ENCODE results near the gene EFNA2. TPM values are rescaled to one million over a fixed set of nuclear protein-coding genes. Genes with fewer than 3 reads are reported as not detected.
"Not testable (repeated sequence)": the region's sequence is repeated elsewhere in the genome, so short reads cannot be mapped to it uniquely, and the experiment has no call there.

The EFNA2 gene
- polyA plus RNA-seq, 12 donors, result 0.33 to 12.8 (median 1.5) TPM; not detected in 1

- no peak for DNase-seq
These were observed 9.7 kb downstream of the EFNA2 start for GRCh38 chr19:1295169-1296012.

DNA sequence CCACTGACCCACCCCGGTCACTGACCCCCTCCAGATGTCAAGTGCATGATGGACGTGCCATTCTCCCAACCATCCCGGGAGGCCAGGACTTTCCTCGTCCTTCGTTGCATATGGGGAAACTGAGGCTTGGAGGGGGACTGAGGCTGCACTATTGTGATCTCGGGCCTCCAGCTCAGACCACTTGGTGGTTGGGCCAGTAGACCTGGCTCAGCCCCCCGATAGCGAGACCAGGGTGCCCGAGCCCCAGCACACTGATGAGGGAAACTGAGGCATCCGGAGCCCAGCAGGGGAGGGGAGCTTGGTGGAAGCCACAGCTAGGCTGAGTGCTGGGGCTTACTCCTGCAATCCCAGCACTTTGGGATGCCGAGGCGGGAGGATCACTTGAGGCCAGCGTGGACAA is 10.4 kb downstream of the EFNA2 start:
- no peak for DNase-seq

- no peak for DNase-seq
These were observed 11.1 kb downstream of the EFNA2 start for GRCh38 chr19:1296575-1297271.

- DNase-seq, result no peak
These were observed 12.6 kb downstream of the EFNA2 start for GRCh38 chr19:1298235-1298634.

DNA sequence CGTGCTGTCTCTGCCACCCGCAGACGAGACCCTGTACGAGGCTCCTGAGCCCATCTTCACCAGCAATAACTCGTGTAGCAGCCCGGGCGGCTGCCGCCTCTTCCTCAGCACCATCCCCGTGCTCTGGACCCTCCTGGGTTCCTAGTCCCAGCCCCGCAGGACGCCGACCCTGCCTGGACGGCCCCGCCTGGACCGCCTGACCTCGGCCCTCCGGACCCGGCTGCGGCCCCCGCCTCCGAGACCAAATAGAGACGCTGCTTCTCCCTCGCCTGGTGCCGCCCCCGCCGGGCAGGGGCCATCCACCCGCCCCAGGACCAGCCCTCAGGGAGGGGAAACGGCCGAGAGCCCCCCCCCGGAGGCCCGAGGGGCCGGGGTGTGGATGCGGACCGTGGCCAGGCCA is 14.1 kb downstream of the EFNA2 start:
- DNase-seq, result no peak

- no peak for DNase-seq
These were observed 15.2 kb downstream of the EFNA2 start for GRCh38 chr19:1300744-1301490.

- DNase-seq, result no peak
These were observed 17.0 kb downstream of the EFNA2 start for GRCh38 chr19:1302533-1303239.

- no peak for DNase-seq
These were observed 18.7 kb downstream of the EFNA2 start for GRCh38 chr19:1304197-1304924.

DNA sequence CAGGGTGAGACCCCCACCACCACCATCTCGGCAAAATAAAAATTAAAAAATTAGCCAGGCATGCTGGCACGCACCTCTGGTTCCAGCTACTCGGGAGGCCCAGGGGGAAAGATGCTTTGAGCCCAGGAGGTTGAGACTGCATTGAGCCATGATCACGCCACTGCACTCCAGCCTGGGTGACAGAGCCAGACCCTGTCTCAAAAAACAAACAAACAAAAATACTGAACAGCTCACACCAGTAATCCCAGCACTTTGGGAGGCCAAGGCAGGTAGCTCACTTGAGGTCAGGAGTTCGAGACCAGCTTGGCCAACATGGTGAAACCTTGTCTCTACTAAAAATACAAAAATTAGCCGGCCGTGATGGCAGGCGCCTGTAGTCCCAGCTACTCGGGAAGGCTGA is 19.7 kb downstream of the EFNA2 start:
- not testable (repeated sequence) for DNase-seq

- no peak for DNase-seq
These were observed 21.6 kb downstream of the EFNA2 start for GRCh38 chr19:1307320-1307719.

GRCh38 chr19:1307755-1308303 is 22.2 kb downstream of the EFNA2 start:
- DNase-seq, result no peak

- DNase-seq, result no peak
These were observed 23.0 kb downstream of the EFNA2 start for GRCh38 chr19:1308718-1309117.

DNA sequence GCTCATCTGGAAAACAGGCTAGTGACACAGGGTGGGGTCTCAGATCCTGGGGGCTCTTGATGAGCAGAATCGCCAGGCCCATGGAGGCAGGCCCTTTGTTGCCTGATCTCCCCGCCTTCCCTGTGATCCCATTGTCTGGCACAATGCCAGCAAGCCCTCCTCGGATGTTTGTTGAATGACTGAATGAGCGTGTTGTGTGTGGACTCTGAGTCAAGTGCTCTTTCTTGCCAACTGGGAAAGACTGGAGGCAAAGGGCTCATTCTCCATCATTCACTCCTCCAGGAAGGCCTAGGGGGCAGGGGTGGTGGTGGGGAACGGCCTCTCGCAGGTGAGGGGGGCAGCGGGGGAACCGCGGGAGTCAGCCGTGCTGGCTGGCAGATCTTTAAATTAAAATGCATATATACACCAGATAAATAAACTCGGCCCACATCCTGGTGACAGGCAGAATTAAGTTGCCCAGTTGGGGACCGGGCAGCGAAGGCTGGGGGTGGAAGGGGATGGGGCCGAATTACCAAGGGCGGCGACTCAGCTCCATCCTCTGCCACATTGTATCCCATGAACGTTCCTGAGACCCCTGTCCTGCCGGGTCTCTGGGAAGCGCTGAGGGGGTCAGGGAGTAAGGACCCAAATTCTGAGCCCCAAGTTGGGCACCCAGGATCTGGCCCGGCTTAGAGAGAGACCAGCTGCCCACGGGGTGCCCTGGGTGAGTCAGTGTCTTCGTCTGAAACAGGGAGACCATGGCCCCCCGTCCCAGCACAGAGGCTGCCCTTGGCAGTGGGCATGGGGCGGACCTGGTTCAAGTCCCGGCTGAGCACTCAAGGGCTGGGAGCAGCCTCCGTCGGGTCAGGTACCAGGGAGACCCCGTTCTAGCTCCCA is 24.5 kb downstream of the EFNA2 start:
- no peak for DNase-seq

GRCh38 chr19:1310853-1311180 is 25.1 kb downstream of the EFNA2 start:
- no peak for DNase-seq

- DNase-seq, result no peak
These were observed 25.9 kb downstream of the EFNA2 start for GRCh38 chr19:1311543-1312091.

GRCh38 chr19:1312767-1313694 is 27.4 kb downstream of the EFNA2 start:
- no peak for DNase-seq

DNA sequence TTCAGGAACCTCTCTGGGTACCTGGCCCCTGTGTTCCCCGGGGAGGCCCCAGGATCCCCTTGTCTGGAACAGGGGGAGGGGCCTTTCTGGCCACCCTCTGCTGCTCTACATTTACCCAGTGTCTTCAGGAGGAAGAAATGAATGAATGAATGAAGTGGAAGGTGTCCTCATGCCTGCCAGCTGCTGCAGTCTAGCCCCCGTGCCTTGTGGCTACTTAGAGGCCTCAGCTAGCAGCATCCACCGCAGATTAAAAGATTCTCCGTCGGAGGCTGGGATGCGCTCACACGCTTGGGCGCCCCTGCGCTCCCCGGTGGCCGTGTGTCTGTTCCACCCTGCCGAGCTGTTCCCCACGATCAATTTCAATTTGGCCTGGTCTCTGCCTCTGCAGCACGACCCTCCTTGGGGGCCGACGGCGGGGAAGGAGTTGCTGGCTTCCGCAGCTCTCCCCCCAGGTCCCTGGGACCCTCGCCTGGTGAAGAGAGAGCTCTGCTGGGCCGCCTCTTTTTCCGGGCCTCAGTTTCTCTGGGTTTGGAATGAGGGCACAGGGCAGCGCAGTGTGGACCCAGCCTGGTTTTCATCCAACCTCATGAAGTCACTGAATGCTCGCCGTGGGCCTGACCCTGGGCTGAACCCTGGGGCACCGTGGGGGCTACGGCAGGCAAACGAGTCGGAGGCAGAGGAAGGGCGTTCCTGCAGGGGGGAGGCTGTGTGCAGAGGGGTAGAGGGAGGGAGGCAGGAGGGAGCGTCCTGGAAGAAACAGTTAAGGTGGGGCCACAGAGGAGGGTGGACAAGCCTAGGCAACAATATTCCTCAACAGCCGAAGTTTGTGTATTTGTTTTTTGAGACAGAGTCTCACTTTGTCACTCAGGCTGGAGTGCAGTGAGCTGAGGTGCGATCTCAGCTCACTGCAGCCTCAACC is 28.3 kb downstream of the EFNA2 start:
- no peak for DNase-seq
